NCI-H526 (cell line): ENCODE data around the gene FAM120C.

Source experiments
- DNase-seq, 2 experiments: peaks; one replicate each; lab custom pipeline; 2025; lab: John Stamatoyannopoulos, UW

The FAM120C gene, protein sequence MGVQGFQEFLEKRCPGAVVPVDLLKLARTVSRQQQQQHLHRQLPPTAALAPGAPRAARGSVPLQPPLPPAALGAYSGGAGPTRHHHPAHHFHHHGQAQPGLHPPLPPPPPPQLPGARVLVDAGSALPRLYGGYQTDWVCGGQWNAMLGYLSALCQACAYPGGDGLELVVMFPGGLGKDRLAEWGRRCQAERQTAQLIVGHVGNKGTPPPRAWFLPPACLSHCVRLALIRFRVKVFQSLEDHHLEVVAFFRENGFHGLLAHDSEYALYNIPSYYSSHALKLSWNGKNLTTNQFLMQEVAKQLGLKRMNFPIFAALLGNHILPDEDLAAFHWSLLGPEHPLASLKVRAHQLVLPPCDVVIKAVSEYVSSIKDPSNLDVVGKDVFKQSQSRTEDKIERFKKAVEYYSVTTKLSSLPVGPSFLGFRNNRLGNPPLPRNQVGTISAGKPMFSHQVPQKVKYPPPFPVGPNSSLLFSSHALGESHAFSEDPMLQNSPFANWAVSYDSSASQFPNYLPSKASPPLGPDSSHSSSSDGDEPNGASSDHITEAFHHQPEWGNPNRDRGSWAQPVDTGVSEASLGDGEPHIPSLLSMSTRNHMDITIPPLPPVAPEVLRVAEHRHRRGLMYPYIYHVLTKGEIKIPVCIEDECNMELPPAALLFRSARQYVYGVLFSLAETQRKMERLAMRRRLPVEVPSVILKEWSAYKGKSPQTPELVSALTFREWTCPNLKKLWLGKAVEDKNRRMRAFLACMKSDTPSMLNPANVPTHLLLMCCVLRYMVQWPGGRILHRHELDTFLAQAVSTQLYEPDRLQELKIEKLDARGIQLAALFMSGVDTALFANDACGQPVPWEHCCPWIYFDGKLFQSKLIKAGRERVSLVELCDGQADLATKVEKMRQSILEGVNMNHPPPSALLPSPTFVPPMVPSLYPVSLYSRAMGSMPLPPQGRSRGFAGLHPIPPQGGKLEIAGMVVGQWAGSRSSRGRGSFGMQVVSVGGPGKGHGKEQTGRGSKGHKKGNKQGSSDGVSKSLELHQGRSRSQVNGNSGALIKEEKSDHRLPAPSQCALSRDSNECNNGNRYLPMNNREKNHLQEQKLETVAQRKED

DNA sequence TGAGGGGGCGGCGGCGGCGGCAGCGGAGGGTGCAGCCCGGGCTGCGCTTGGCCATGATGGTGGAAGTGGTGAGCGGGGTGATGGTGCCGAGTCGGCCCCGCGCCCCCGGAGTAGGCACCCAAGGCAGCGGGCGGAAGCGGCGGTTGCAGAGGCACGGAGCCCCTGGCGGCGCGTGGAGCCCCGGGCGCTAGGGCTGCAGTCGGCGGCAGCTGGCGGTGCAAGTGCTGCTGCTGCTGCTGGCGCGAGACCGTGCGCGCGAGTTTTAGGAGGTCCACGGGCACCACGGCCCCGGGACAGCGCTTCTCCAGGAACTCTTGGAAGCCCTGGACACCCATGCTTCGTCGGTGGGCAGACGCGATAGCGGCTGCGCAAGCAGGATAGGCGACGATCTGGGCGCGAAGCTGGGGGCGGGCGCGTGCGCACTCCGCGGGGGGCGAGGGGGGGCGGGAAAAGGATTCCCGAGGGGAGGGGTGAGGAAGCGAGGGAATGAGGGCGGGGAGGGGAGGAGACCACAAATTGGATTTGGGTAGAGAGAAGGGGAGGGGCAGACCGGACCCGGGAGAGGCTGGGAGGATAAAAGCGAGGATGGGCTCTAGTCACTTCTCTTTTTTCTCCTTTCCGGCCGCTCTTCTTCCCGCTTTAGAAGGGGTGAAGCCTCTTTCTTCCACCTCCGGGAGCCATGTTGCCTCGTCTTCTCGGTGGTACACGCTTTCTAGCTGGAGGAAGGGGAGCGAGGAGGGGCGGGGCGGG is at the start of gene FAM120C:
TSS of gene FAM120C (minus strand) at position 391 of the 750 bp plus-strand sequence. CDS start at position 335, 56 bp downstream.
- peak; percentile 79 to 89 for DNase-seq

GRCh38 chrX:54230435-54231148 is 47.5 kb upstream of the FAM120C start:
- DNase-seq: no peak

DNA sequence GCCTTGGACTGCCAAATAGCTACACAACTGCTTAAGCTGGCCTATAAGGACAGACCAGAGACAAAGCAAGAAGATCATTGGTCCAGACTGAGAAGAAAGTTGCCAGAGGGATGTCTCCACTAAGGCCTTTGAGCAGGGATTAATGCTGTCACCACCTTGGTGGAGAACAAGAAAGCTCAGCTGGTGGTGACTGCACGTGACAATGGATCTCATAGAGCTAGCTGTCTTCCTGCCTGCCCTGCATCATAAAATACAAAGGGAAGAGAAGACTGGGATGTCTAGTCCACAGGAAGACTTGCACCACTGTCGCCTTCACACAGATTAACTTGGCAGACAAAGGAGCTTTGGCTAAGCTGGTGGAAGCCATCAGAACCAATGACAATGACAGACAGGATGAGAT is 40.5 kb upstream of the FAM120C start:
- no peak for DNase-seq

- no peak for DNase-seq
Measured at GRCh38 chrX:54213603-54214002, 30.5 kb upstream of the FAM120C start.

GRCh38 chrX:54208531-54208930 is 25.5 kb upstream of the FAM120C start:
- DNase-seq: no peak

- DNase-seq: no peak
Measured at GRCh38 chrX:54198262-54198661, 15.2 kb upstream of the FAM120C start.

DNA sequence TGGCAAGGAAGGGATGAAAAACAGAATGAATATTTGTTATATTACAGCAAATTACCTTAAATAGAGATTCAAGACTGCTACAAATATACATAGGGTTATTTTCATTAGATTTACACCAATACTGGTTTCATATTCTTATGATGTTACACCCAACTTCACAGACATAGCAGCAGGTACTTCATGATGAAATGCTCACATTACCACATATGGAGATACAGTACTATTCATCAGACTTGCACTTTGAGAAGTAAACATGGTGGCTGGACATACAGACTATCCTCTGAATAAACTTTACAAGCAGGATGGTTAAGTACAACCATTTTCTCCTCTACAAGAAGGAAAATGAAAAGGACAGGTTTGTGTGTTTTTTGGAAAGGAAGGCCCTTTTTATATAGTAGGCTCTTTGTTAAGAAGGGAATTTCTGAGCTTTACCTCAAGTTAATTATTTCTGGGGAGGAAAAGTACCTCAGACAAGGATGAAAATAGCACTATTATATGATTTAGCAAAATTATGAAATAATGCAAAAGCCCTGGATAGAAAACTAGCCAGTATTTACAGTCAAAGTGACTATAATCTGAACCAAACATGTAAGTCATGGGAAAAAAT is 12.0 kb upstream of the FAM120C start:
- DNase-seq: no peak

DNA sequence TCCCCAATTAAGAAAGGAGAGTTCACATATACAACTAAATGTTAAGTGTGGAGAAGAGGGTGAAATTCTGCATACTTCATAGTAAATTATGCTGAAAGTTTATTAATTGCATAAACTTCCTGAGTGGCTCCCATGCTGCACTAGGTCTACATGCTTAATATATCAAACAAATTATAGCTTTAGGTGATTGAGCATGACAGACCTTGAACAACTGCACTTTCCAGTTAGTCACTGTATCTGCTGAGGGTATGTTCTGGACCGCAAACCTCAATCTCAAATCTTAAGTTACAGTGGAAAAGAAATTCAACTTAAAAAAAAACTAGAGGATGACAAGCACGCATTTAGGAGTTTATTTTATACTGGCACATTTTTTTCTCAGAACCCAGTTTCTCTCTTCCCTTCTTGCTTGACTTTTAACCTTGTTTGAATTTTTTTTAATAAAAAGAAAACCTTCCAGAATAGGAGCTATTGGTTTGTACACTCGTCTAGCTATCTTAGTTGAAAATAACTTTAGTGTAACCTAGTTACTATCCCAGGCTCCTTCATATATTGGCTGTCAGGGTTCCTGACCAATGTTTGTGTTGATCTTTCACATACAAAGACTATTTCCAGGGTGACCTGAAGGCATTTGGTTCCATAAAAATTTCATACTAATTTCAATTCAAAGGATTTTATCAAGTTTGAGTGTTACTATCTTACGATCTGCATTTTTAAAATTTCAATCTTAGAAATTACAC is 10.2 kb upstream of the FAM120C start:
- no peak for DNase-seq

- no peak for DNase-seq
Measured at GRCh38 chrX:54184474-54184873, 1.4 kb upstream of the FAM120C start.

GRCh38 chrX:54182194-54182863 is 725 bp downstream of the FAM120C start:
- DNase-seq: peak; percentile 19 to 52

DNA sequence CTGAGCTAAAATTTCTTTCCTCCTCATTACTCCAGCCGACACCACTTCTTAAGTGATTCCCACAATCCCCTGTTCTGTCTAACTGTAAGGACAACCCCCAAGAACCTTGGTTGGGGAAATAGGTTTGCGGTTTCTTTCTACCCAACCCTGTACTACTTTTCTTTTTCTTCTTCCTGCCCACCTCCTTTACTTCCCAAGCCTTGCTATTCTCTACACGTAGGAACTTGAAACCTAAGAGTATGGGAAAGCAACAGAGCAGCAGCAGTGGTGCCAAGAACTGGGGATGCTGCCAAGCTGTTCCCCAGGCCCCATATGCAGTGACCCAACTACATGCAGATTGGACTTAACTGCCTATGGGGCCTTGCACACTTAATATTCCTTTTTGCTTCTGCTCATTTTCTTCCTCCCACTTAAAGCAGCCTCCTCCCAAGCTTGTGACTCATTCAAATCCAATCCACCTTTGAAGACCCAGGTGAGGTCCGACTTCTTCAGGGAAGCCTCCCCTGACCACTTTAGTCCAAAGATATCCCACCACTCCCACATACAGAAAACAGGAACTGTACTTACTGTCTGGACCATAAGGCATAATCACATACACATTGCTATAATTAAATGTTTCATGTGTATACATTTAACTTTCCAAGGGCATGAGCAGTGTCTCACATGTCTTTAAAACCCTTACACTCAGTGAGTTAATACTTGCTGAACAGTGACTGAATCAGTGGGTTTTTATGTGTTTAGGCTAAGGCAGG is 1.7 kb downstream of the FAM120C start:
- no peak for DNase-seq

- no peak for DNase-seq
Measured at GRCh38 chrX:54180403-54180802, 2.7 kb downstream of the FAM120C start.

DNA sequence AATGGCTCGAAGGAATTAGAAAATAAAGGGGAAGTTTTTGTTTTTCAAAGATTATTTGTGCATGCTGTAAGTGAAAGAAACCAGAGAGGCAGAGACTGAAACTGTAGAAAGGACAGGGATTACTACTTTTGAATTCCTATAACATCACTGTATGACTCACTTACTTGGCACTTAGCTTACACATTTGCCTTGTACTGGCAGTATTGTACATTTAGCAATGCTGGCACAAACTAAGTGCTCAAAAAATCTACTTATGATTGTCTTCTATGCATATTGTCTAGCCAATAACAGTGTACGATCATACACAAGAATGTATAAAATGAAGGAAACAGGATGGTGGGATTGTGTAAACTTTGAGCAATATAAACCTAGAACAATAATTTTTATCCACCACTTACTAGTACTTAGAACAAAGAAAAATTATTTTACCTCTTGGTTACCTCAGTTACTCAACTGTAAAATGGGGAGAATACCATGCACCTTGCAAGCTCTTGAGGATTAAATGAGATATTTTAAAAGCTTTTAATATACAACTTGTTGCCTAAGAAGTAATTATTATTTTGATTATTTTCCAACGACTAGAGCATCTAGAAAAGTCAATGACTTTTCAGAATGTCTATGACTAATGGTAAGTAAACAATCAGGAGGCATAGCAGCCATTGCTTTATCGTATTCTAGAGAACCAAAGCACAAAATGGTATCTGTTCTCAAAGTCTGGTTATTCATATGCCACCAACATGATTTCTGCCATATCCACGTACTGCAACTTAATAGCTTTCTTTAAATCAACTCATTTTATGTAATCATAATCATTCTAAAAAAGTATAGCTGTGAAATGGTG is 4.7 kb downstream of the FAM120C start:
- DNase-seq: no peak

- no peak for DNase-seq
Measured at GRCh38 chrX:54177306-54177705, 5.7 kb downstream of the FAM120C start.

DNA sequence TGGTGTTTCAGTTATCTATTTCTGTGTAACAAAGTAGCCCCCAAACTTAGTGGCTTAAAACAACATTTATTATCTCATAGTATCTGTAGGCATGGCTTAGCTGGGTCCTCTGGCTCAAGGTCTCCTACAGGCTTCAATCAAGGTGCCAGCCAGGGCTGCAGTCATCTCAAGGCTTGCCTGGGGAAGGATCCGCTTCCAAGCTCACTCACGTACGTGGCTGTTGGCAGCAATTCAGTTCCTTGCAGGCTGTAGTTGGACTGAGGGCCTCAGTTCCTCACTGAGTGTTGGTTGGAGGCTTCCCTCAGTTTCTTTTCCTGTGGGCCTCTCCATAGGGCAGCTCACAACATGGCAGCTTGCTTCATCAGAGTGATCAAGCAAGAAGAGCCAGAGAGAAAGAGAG is 9.3 kb downstream of the FAM120C start:
- DNase-seq: no peak

DNA sequence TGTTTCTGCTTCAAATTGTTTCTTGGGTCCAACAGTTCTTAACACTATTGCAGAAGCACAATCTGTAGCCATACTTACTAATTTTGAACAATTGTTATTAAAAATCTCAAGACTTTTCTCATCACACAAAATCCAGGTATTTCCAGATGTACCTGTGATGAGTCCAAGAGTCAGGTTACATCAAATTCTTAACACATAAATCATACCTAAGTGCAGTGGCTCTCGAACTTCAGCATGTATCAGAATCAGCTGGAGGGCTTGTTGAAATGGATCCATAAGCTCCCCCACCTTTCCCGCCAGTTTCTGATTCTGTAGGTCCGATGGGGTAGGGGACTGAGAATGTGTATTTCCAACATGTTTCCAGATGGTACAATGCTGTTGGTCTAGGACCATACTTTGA is 10.6 kb downstream of the FAM120C start:
- no peak for DNase-seq

DNA sequence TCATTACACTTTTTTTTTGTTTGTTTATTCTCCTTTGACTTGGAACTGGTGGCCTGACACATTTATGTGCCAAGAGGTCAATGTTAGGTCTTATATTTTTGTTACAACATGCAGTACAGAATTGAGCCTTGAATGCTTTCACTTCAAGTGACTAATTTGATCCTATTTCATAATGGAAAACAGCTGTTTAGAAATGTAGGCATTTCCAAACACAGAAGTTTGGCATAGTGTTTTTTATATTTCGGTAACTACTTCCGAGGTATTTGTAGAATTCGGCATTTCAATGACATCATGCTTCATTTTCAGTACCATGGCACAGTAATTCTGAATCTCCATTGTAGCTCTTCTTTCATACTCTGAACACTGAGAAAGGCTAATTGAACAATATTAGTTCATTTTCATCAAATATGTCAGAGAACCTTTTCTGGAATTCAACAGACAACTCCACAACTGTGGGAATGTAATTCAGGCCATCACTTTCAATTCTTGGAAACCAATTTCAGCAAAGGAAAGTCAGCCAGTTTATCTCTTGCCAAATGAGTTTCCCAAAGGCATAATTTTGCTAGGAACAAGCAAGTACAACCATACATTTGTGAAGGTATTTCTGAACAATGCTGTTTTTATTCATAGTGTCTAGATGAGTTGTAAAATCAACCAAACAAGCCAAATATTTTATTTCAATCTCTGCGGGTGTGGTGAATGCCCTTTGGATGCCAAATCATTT is 11.4 kb downstream of the FAM120C start:
- DNase-seq: no peak
